Thymus (tissue), 11 donors: ENCODE results near the gene KLHL6. TPM values are rescaled to one million over a fixed set of nuclear protein-coding genes. Genes with fewer than 3 reads are reported as not detected.
"Not testable (repeated sequence)": the region's sequence is repeated elsewhere in the genome, so short reads cannot be mapped to it uniquely, and the experiment has no call there.

Experiments
- DNase-seq, 9 donors: peaks; one replicate each; pipeline ENCODE4 v3.0.0-alpha.2; 2013; ENCODE audit warnings: low spot score in 9 of 9, low read depth in 6 of 9, missing footprints in 1 of 9
- H3K27ac ChIP-seq, 2 donors: one replicate each; pipeline ENCODE4 v1.5.1; 2013; ENCODE audit warnings: control low read depth in 1 of 2, low read depth in 1 of 2, low read length in 1 of 2, mild to moderate bottlenecking in 1 of 2, moderate library complexity in 1 of 2
- H3K27me3 ChIP-seq, 2 donors: one replicate each; pipeline ENCODE4 v1.5.1; 2013; ENCODE audit warnings: low read length in 1 of 2; ENCODE audit not compliant: control insufficient read depth in 2 of 2, insufficient read depth in 1 of 2
- H3K36me3 ChIP-seq, 2 donors: one replicate each; pipeline ENCODE4 v1.5.1; 2013; ENCODE audit warnings: low read length in 1 of 2, mild to moderate bottlenecking in 1 of 2, moderate library complexity in 1 of 2; ENCODE audit not compliant: control insufficient read depth in 2 of 2, insufficient read depth in 2 of 2
- H3K4me1 ChIP-seq, 2 donors: one replicate each; pipeline ENCODE4 v1.5.1; 2013; ENCODE audit warnings: low read length in 2 of 2; ENCODE audit not compliant: control insufficient read depth in 2 of 2, insufficient read depth in 2 of 2
- H3K4me3 ChIP-seq, 2 donors: one replicate each; pipeline ENCODE4 v1.5.1; 2013; ENCODE audit warnings: low read length in 2 of 2, control low read depth in 1 of 2, mild to moderate bottlenecking in 1 of 2
- H3K9me3 ChIP-seq, 2 donors: one replicate each; pipeline ENCODE4 v1.5.1; 2013; ENCODE audit warnings: low read length in 1 of 2, mild to moderate bottlenecking in 1 of 2; ENCODE audit not compliant: control insufficient read depth in 2 of 2, insufficient read depth in 1 of 2
- WGBS: extraction: QIAGEN DNeasy Blood & Tissue Kit; methylation state at CpG from one replicate; pipeline ENCODE4 v1.1.7; 2013; 5-methylcytosine and 5-hydroxymethylcytosine counted together
- polyA plus RNA-seq: library from polyadenylated mRNA; stranded (reverse); fragments of 200-250 nt; gene quantifications from one replicate; pipeline ENCODE4 v1.2.3, GENCODE V29; 2013
- total RNA-seq: library from RNA; stranded (reverse); fragments of 120-200 nt; gene quantifications from one replicate; pipeline ENCODE4 v1.2.4, GENCODE V29; 2013
- donor health status: healthy.

The KLHL6 gene
- total and polyA plus RNA-seq, 2 donors, result 16.3 to 20.9 TPM

GRCh38 chr3:183465710-183466109 lies 89.8 kb downstream of the KLHL6 start:
- H3K36me3 ChIP-seq, H3K4me3 ChIP-seq, H3K27me3 ChIP-seq, H3K4me1 ChIP-seq, H3K9me3 ChIP-seq, DNase-seq, H3K27ac ChIP-seq: not testable (repeated sequence)
- WGBS, result 94% methylated on average over 13 of the region's 13 CpGs

- Histone ChIP-seq H3K9me3 (no peaks in the 10 kb centered on the region), H3K4me1 (peaks cover 0 to under 1% of the 10 kb centered on the region in 2 donors), H3K36me3 (no peaks in the 10 kb centered on the region), H3K4me3 (no peak overlapping the region), H3K27me3 (no peaks in the 10 kb centered on the region), H3K27ac (no peak overlapping the region)
- 98% methylated on average over 2 of the region's 2 CpGs for WGBS
- DNase-seq, result no peak
Observed at GRCh38 chr3:183464480-183464879, 91.0 kb downstream of the KLHL6 start.

GRCh38 chr3:183460081-183461055 lies 95.1 kb downstream of the KLHL6 start:
- no peak for DNase-seq

GRCh38 chr3:183455089-183455488 lies 100.4 kb downstream of the KLHL6 start:
- no peak for DNase-seq
- H3K27me3 ChIP-seq, result no peaks in the 10 kb centered on the region
- H3K36me3 ChIP-seq, result no peaks in the 10 kb centered on the region
- H3K4me1 ChIP-seq, result no peaks in the 10 kb centered on the region
- H3K27ac ChIP-seq, result no peak overlapping the region
- no peaks in the 10 kb centered on the region for H3K9me3 ChIP-seq
- no peak overlapping the region for H3K4me3 ChIP-seq
- 97% methylated on average over 5 of the region's 5 CpGs for WGBS

More at GRCh38 chr3:183460081-183461055, 95.1 kb downstream of the KLHL6 start:
- H3K27me3 ChIP-seq, result no peaks in the 10 kb centered on the region
- no peaks in the 10 kb centered on the region for H3K9me3 ChIP-seq
- WGBS, result 95% methylated on average over 7 of the region's 7 CpGs
- H3K4me1 ChIP-seq, result no peaks in the 10 kb centered on the region
- no peak overlapping the region for H3K27ac ChIP-seq
- no peak overlapping the region for H3K4me3 ChIP-seq
- H3K36me3 ChIP-seq, result no peaks in the 10 kb centered on the region

- no peaks in the 10 kb centered on the region for H3K36me3 ChIP-seq
- no peak overlapping the region for H3K27ac ChIP-seq
Observed at GRCh38 chr3:183454064-183454463, 101.4 kb downstream of the KLHL6 start.

GRCh38 chr3:183449791-183450190 lies 105.7 kb downstream of the KLHL6 start:
- Histone ChIP-seq H3K9me3 (no peaks in the 10 kb centered on the region), H3K4me3 (no peak overlapping the region), H3K4me1 (peaks cover 0 to 6% of the 10 kb centered on the region in 2 donors), H3K27me3 (no peaks in the 10 kb centered on the region), H3K36me3 (no peaks in the 10 kb centered on the region), H3K27ac (no peak overlapping the region)
- DNase-seq, result no peak
- 97% methylated on average over 1 of the region's 1 CpG for WGBS

More at GRCh38 chr3:183454064-183454463, 101.4 kb downstream of the KLHL6 start:
- H3K27me3 ChIP-seq, result no peaks in the 10 kb centered on the region
- no peak overlapping the region for H3K4me3 ChIP-seq
- WGBS, result 93% methylated on average over 4 of the region's 4 CpGs
- H3K4me1 ChIP-seq, result no peaks in the 10 kb centered on the region
- H3K9me3 ChIP-seq, result no peaks in the 10 kb centered on the region
- no peak for DNase-seq

- WGBS, result 49% methylated on average over 4 of the region's 4 CpGs
- peaks cover 0 to 6% of the 10 kb centered on the region in 2 donors for H3K4me1 ChIP-seq
- no peaks in the 10 kb centered on the region for H3K27me3 ChIP-seq
- no peak overlapping the region for H3K4me3 ChIP-seq
- H3K27ac ChIP-seq, result no peak overlapping the region
- no peaks in the 10 kb centered on the region for H3K36me3 ChIP-seq
- DNase-seq, result no peak
- no peaks in the 10 kb centered on the region for H3K9me3 ChIP-seq
Observed at GRCh38 chr3:183449391-183449790, 106.1 kb downstream of the KLHL6 start.

GRCh38 chr3:183448369-183449128 lies 107.0 kb downstream of the KLHL6 start:
- H3K27ac ChIP-seq, result no peak overlapping the region
- H3K36me3 ChIP-seq, result no peaks in the 10 kb centered on the region
- peaks cover 0 to 6% of the 10 kb centered on the region in 2 donors for H3K4me1 ChIP-seq
- peaks cover 0 to 2% of the 10 kb centered on the region in 2 donors for H3K9me3 ChIP-seq
- H3K27me3 ChIP-seq, result no peaks in the 10 kb centered on the region
- peak overlapping the region; percentile 61 to 69 for H3K4me3 ChIP-seq
- no peak for DNase-seq
- 71% methylated on average over 3 of the region's 3 CpGs for WGBS
